SIG-M5 treated with dmso at 0.1 percent for 504 hours (cell line): ENCODE data around the gene GDPD5.
A peak's percentile ranks its signal among the peaks of the same experiment; 100 is the strongest.

Experiments
- DNase-seq: peaks from one replicate; lab custom pipeline; 2025; ENCODE audit not compliant: unreplicated experiment; lab: John Stamatoyannopoulos, UW

Gene GDPD5

GRCh38 chr11:75474878-75475766, 50.6 kb downstream of the GDPD5 start:
- DNase-seq = peak; percentile 75

- peak; percentile 78 for DNase-seq
These were observed 51.5 kb downstream of the GDPD5 start for GRCh38 chr11:75474240-75474639.

- no peak for DNase-seq
These were observed 52.1 kb downstream of the GDPD5 start for GRCh38 chr11:75473684-75474083.

DNA sequence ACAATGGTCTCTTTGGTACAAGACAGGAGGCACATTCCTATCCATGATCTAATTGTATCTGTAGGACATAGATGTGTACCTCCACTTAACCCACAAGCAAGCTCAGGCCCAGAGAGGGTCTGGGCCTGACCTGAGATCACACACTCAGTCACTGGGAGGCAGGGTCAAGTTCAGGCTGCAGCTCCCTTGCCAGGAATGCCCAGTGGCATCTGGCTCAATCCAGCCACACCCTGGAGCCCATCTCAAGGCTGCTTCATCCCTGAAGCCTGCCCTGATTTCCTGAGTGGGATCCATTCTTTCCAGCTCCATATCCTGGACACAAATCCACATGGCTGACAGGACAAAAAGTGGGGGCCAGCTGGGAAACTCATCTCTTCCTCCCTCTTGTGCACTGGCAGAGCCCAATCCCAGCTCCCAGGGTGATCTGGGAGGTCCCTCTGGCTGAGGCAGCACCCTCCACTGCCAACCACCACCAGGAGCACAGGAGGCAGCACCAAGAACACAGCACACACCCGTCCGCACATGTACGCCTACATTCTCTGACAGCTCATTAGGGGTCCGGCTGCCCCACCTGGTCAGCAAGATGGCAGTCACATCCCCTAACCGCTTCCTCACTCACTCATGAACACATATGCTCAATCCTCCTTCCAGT, 53.5 kb downstream of the GDPD5 start:
- DNase-seq = no peak

GRCh38 chr11:75471176-75471973, 54.4 kb downstream of the GDPD5 start:
- no peak for DNase-seq

DNA sequence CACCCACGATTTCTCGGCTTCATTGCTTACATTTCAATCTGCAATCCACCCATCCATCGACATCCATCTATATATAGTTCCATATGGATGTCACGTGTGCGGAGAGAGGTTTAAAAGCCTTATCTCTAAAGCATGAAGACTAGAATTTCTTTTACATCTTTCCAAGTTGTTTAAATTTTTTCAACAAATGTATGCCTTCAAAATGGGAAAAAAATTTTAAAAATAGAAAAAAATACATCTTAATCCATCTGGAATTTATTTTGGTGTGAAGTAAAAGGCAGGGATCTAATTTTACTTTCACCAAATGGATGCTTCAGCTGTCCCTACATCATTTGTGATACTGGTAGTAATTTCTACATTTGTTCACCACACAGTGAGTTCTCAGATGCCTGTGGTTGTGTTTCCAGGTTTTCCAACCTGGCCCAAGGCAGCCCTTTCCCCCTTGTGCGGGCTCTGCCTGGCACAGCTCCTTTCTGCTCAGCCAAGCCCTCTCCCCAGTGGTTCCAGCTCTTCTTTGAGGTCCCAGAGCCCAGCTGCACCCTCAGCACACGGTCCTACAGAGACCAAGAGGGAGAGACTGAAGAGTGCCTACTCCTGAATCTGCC, 55.2 kb downstream of the GDPD5 start:
- no peak for DNase-seq

GRCh38 chr11:75469785-75470405, 55.8 kb downstream of the GDPD5 start:
- peak; percentile 29 for DNase-seq

DNA sequence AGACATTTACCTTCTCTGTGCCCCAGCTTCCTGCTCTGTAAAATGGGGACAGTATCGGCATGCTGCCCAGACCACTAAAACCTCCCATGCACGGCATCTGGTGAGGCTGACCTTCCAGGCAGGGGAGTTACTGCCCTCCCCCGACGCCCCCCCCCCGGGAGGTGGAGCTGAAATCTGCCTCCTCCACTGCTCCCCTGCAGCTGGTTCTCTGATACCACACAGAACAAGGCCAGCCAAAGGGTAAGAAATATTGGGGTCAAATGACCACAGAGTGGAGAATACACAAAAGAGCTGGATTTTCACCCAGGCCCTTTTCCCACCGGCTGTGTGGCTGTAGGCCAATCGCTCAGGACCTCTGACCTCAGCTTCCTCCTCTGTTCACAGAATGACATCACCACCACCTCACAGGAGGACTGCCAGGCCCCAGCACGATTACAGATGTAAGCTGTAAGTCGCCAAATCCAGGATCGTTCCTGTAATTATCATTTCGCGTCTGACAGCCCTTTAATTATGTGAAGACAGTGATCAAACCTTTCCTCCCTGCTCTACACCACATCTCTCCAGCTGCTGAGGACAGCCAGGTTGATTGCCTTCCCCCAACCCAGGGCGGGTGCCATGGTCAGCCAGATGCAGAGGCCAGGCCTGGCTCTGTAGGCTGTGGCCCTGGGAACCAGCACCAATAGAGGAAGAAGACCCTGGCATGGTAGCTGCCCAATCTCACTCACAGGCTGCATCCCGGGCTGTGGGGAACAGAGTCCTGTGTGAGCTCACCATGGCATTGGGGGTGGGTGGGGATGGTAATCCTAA, 57.0 kb downstream of the GDPD5 start:
- no peak for DNase-seq

GRCh38 chr11:75467881-75468280, 57.9 kb downstream of the GDPD5 start:
- no peak for DNase-seq

DNA sequence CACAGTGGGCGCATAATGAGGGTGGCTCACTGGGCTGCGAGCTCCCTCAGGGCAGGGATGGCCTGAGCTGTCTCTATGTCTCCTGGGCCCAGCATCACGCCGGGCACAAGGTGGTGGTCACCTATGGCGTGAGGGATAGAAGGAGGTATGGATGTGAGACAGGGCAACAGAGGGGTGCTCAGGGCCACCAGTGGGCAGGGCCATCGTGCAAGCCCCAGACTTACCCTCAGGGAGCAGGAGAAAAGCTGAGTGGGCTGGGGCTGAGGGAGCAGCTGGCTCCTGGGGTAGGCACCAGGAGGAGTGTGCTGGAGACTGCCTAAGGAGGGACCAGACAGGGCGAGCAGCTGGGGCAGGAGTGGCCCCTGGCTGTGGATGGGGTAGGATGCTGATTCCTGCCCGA, 58.4 kb downstream of the GDPD5 start:
- no peak for DNase-seq

GRCh38 chr11:75465701-75466531, 59.8 kb downstream of the GDPD5 start:
- no peak for DNase-seq

- DNase-seq = no peak
These were observed 62.5 kb downstream of the GDPD5 start for GRCh38 chr11:75463106-75463774.

DNA sequence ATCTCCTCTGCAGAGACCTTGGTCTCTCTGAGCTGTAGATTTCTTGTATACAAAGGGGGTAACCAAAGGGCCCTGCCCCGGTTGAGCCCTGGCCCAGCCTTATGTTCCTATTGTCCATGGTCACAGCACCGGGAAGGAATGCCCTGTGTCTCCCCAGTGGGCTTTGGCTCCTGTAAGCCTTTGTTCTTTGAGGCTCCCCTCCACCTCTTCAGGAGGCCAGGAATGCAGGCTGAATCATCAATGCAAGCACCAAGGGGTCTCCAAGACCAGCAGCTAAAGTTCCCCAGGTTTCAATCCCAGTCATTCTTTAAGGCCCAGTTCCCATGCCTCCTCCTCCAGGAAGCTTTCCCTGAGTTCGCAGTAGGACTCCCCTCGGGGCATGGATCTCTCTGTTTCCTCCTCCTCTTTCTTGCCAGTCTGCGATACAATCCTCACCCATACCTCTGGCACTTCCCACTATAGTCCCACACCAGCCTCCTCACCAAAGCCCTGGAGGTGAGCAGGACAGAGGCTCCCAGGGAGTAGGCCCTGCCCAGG, 63.6 kb downstream of the GDPD5 start:
- no peak for DNase-seq

- no peak for DNase-seq
These were observed 64.6 kb downstream of the GDPD5 start for GRCh38 chr11:75461151-75461550.

- no peak for DNase-seq
These were observed 69.1 kb downstream of the GDPD5 start for GRCh38 chr11:75456596-75457183.

- DNase-seq = no peak
These were observed 70.8 kb downstream of the GDPD5 start for GRCh38 chr11:75454987-75455386.

GRCh38 chr11:75453916-75454655, 71.7 kb downstream of the GDPD5 start:
- DNase-seq = no peak
